ENCODE measurements around the gene PEX1.
"Not testable (repeated sequence)": the region's sequence is repeated elsewhere in the genome, so short reads cannot be mapped to it uniquely, and the experiment has no call there.

The PEX1 gene

DNA sequence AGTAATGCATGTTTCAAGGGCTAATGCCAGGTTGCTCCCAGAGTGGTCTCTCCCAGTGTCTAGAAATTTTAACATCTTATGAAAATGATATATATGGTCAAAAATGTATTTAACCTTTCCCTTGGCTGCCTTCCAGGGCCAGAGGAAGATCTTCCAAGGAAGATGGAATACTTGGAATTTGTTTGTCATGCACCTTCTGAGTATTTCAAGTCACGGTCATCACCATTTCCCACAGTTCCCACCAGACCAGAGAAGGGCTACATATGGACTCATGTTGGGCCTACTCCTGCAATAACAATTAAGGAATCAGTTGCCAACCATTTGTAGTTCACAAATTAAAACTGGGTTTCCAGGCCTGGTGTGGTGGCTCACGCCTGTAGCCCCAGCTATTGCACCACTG lies 72.1 kb downstream of the PEX1 start:
- no peak for DNase-seq

- no peak for DNase-seq
Measured at GRCh38 chr7:92451645-92452044, 76.7 kb downstream of the PEX1 start.

GRCh38 chr7:92448205-92448747 lies 80.0 kb downstream of the PEX1 start:
- DNase-seq, result peak; percentile 53 to 92 (median 86)

- peak; percentile 95 to 98 (median 96) for DNase-seq
Measured at GRCh38 chr7:92447345-92448204, 80.7 kb downstream of the PEX1 start, which contains the start of gene GATAD1. Gene GATAD1, plus strand, starts transcription at chr7:92447482. Its CDS starts 248 bp downstream, at chr7:92447730.

- no peak for DNase-seq
Measured at GRCh38 chr7:92446869-92447344, 81.4 kb downstream of the PEX1 start.

GRCh38 chr7:92442720-92443119 lies 85.6 kb downstream of the PEX1 start:
- DNase-seq, result not testable (repeated sequence)

DNA sequence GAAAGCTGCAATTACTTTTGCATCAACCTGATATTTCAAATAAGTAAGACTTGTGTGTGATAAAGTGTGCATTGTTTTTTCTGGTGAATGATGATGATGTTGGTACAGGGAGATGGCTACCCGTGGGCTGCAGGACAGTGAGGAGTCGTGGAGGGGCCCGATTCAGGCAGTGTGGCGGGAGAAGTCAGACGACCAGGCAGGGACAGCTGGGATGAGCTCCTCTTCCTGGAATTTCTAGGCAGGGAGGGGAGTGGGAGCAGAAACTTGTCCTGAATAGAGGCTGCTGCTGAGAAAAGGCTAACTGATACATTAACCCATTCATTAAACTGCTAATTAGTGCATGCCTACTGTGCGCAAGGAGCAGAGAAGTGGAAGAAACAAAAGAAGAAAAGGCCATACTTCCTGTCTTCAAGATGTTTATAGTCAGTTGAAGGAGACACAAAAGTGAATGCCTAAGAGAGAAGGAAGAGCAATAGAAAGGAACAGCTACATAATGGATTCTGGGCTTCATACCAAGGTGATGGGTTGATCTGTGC lies 90.3 kb downstream of the PEX1 start:
- DNase-seq, result no peak
